Measurements from ENCODE around the gene APAF1.

- TF ChIP-seq FOXP2 (optimal IDR thresholded peaks at IDR 0.05; ENCODE audit: control extremely low read depth, extremely low read length, insufficient read depth): no peak
- no peak for TF ChIP-seq EZH2 (IDR thresholded peaks at IDR 0.05)
These were observed 85.3 kb downstream of the APAF1 start for GRCh38 chr12:98730412-98730811.

Data from SK-N-MC (cell line).